MCF 10A (cell line): ENCODE data around the gene DOK5. TPM values are rescaled to one million over a fixed set of nuclear protein-coding genes. Genes with fewer than 3 reads are reported as not detected.

Experiments
- BruUV-seq: library from RNA; stranded (reverse); fragments of 400-500 nt; replicated peaks from 2 replicates; lab custom pipeline; 2021; lab: Mats Ljungman, UMichigan
- CTCF ChIA-PET: fragments of 300-600 bp; sonication (Branson Sonifier 250); formaldehyde crosslinking; extraction: SDS; loops from one replicate; lab custom pipeline; 2021; ENCODE audit warnings: antibody characterized with exemption, inconsistent platforms; lab: Yijun Ruan, JAX
- POLR2A ChIA-PET: fragments of 300-600, 350-650 bp; sonication (Branson Sonifier 250); formaldehyde crosslinking; extraction: SDS; loops from one replicate; lab custom pipeline; 2020; ENCODE audit warnings: antibody characterized with exemption, inconsistent platforms; lab: Yijun Ruan, JAX
- DNase-seq: peaks from one replicate; pipeline ENCODE4 v3.0.0-alpha.2; 2018; ENCODE audit not compliant: unreplicated experiment
- H3K27ac Mint-ChIP-seq: one replicate; pipeline ENCODE4 v1.8.0; 2022; ENCODE audit warnings: mild to moderate bottlenecking, low read depth, mixed read lengths; ENCODE audit not compliant: unreplicated experiment
- H3K27me3 Mint-ChIP-seq: one replicate; pipeline ENCODE4 v1.8.0; 2022; ENCODE audit warnings: mixed read lengths; ENCODE audit not compliant: insufficient read depth, unreplicated experiment
- H3K36me3 Mint-ChIP-seq: one replicate; pipeline ENCODE4 v1.8.0; 2022; ENCODE audit warnings: mild to moderate bottlenecking, moderate library complexity, mixed read lengths; ENCODE audit not compliant: insufficient read depth, unreplicated experiment
- H3K4me1 Mint-ChIP-seq: one replicate; pipeline ENCODE4 v1.8.0; 2022; ENCODE audit warnings: mixed read lengths; ENCODE audit not compliant: insufficient read depth, unreplicated experiment
- H3K4me3 Mint-ChIP-seq: one replicate; pipeline ENCODE4 v1.8.0; 2022; ENCODE audit warnings: mild to moderate bottlenecking, moderate library complexity, mixed read lengths; ENCODE audit not compliant: unreplicated experiment
- H3K9me3 Mint-ChIP-seq: one replicate; pipeline ENCODE4 v1.8.0; 2022; ENCODE audit warnings: mixed read lengths; ENCODE audit not compliant: unreplicated experiment
- CTCF ChIP-seq: fragments of 200-600 bp; IDR thresholded peaks from one replicate; pipeline ENCODE4 v1.8.0; 2022; ENCODE audit warnings: antibody characterized with exemption, mild to moderate bottlenecking; ENCODE audit not compliant: unreplicated experiment
- intact Hi-C: fragments of 100-400 bp; cut with micrococcal nuclease; formaldehyde crosslinking; loops from 2 replicates; pipeline ENCODE4 v1.14.1; 2022
- total RNA-seq: library from RNA; stranded (reverse); gene quantifications from 2 replicates; pipeline ENCODE4 v1.2.3, GENCODE V29; 2022

Gene DOK5
- total RNA-seq, 1 experiment from 2014 or later, result not detected

- intact Hi-C loops, result no loop called here
- Mint-ChIP-seq H3K27ac (no peak overlapping the region), H3K27me3 (peaks cover 19% of the 10 kb centered on the region), H3K9me3 (no peaks in the 10 kb centered on the region), H3K36me3 (no peaks in the 10 kb centered on the region), H3K4me1 (no peaks in the 10 kb centered on the region), H3K4me3 (no peak overlapping the region)
- POLR2A ChIA-PET, result no interaction called here
- no peak for TF ChIP-seq CTCF
- CTCF ChIA-PET, result interaction anchor here (0.7 kb wide), 1 partner anchor 1045 kb away, joined by 3 read pairs; no protein-coding TSS in a partner anchor
- no peak for DNase-seq
- BruUV-seq, result no TSS peak
Measured at GRCh38 chr20:54630582-54630981, 155.2 kb downstream of the DOK5 start.

- ChIA-PET POLR2A (no interaction called here), CTCF (interaction anchor here (0.7 to 1.5 kb wide), 2 partner anchors 18 to 1046 kb away, joined by 3 to 6 read pairs; no protein-coding TSS in a partner anchor)
- Mint-ChIP-seq H3K4me1 (no peaks in the 10 kb centered on the region), H3K27ac (no peak overlapping the region), H3K9me3 (no peaks in the 10 kb centered on the region), H3K36me3 (no peaks in the 10 kb centered on the region), H3K27me3 (peaks cover 19% of the 10 kb centered on the region), H3K4me3 (no peak overlapping the region)
- no peak for DNase-seq
- intact Hi-C loops, result no loop called here
- no peak for TF ChIP-seq CTCF
- no TSS peak for BruUV-seq
Measured at GRCh38 chr20:54631059-54631458, 155.7 kb downstream of the DOK5 start.

- H3K4me3 Mint-ChIP-seq, result no peak overlapping the region
- no peaks in the 10 kb centered on the region for H3K9me3 Mint-ChIP-seq
- intact Hi-C loops, result no loop called here
- H3K27me3 Mint-ChIP-seq, result peaks cover 19% of the 10 kb centered on the region
- TF ChIP-seq CTCF, result no peak
- H3K27ac Mint-ChIP-seq, result no peak overlapping the region
- DNase-seq, result no peak
- CTCF ChIA-PET, result interaction anchor here (0.9 to 2.1 kb wide), 7 partner anchors 10 to 415 kb away, joined by 3 to 9 read pairs (median 3); no protein-coding TSS in a partner anchor
- H3K36me3 Mint-ChIP-seq, result peaks cover 7% of the 10 kb centered on the region
- BruUV-seq, result no TSS peak
- no peaks in the 10 kb centered on the region for H3K4me1 Mint-ChIP-seq
- POLR2A ChIA-PET, result no interaction called here
Measured at GRCh38 chr20:54633374-54634355, 158.3 kb downstream of the DOK5 start.

- BruUV-seq, result no TSS peak
- TF ChIP-seq CTCF, result no peak
- peaks cover 6% of the 10 kb centered on the region for H3K27me3 Mint-ChIP-seq
- H3K4me3 Mint-ChIP-seq, result no peak overlapping the region
- CTCF ChIA-PET, result interaction anchor here (1.2 to 2.2 kb wide), 3 partner anchors 11 to 422 kb away, joined by 3 to 11 read pairs (median 5); no protein-coding TSS in a partner anchor
- H3K4me1 Mint-ChIP-seq, result no peaks in the 10 kb centered on the region
- intact Hi-C loops, result no loop called here
- POLR2A ChIA-PET, result no interaction called here
- H3K27ac Mint-ChIP-seq, result no peak overlapping the region
- DNase-seq, result no peak
- no peaks in the 10 kb centered on the region for H3K9me3 Mint-ChIP-seq
- H3K36me3 Mint-ChIP-seq, result peaks cover 7% of the 10 kb centered on the region
Measured at GRCh38 chr20:54636575-54636974, 161.2 kb downstream of the DOK5 start.
